ENCODE data around the gene DIO2. TPM values are rescaled to one million over a fixed set of nuclear protein-coding genes. Genes with fewer than 3 reads are reported as not detected.

DIO2 gene
- polyA plus RNA-seq, 12 donors, result 0.68 to 4.8 (median 1.5) TPM; not detected in 2

DNA sequence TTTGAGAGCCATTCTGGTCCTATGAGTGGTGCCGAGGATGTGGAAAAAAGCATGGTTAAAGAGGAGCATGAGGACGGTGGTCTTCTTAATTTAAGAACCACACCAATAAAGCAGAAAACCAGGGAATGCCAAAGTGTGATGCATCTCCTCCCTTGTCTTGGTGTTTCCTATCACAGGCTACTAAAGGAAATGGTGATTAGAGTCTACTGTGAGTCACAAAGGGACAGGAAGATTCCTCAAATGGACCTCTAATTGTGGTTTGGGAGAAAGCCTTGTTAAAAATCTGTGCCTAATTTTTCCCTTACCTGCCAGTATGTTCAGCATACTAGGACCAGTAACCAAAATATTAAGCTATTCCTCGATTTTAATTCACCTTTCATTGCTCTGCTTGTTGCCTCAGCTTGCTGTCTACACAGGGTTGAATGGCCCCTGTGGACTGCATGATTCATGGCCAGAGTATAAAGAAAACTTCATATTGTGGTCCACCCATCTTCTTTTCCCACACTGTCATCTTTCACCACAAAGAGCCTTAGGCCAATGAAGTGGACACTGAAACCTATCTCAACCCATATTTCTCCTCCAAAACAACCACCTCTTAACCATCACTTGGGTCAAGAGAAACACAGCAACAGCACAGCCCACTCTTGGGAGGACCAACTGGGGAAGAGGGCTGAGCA, 38.8 kb downstream of the DIO2 start:
- DNase-seq, result no peak

- no peak for DNase-seq
These were observed 43.4 kb downstream of the DIO2 start for GRCh38 chr14:80167793-80168448.

DNA sequence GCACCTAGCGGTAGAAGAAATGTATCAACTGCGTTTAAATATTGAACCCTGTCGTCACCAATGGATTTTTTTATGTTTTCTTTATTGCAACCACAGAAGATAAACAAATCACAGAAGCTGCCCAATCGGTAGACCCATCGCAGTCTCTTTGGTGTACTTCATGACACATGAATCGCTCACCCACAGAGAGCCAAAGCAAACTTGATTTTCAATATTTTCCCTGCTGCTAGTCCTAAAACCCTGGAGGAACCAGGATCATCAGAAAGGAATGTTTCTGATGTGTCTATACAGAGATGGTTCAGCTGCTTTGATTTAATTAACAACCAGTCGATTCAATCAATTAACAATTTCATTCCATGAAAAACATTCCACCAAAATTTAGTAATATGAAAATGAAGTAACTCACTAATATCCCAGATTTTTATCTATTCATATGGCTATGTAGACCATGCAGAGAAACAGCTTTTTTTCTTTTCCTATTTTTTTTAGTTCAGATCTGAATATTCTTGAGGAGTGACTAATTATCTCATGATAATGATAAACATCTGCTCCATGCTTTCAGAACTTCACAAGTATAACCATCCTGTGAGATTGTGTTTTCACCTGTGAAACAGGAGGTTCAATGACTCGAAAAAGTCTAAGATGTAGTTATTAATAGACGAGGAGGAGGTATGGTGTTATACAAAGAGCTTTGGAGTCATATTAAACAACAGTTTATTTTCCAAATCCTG, 46.1 kb downstream of the DIO2 start:
- DNase-seq, result no peak

DNA sequence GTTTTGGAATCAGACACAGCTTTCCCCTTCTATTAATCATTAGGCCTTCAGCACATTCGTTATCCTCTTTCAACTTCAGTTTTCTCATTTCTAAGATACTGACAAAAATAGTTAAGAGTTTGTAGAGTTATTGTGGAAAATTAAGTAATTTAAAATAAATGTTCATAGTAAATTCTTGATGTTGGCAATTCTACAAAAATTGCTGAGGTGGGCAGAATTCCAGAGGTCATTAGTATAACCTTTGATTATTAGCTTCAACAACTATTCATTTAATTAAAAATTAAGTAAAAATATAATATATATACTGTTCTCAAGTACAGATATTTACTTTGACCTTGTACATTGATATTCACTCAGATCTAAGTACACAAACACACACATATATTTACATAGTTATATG, 58.5 kb downstream of the DIO2 start:
- DNase-seq, result no peak

GRCh38 chr14:80152166-80152565, 59.1 kb downstream of the DIO2 start:
- no peak for DNase-seq

DNA sequence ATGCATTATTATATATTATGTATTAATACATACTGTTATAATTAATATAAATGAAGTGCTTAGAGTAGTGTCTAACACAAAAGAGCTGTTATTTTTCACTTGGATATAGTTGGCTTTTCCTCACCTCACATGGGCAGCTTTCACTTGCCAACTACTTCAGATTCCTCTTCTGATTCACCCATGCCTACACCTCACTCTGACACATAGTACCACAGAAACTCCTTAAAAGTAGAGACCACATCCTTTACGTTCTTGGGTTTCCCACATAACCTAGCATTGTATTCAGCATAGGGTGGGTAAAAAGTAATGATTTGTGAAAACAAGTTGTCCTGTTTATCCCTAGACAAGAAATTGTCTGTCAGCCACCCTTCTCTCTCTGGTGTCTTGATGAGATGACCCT, 61.0 kb downstream of the DIO2 start:
- DNase-seq, result no peak
